Epithelial cell of prostate (primary cell): ENCODE results near the gene OR9I1.

Source experiments
- DNase-seq: peaks from one replicate; pipeline ENCODE4 v3.0.0-alpha.2; 2011; ENCODE audit warnings: low read depth, low spot score
- H3K27ac ChIP-seq: fragments of 450-650 bp; 2 replicates; pipeline ENCODE4 v1.5.1; 2017; ENCODE audit warnings: mild to moderate bottlenecking

Gene OR9I1

GRCh38 chr11:58125469-58125868 lies at the start of gene OR9I1:
Gene OR9I1 (minus strand): TSS chr11:58125530. CDS start chr11:58119444, 6,086 bp downstream.
- no peak for DNase-seq
- no peak within 1 kb of the TSS for H3K27ac ChIP-seq

GRCh38 chr11:58165504-58166106 lies 40.3 kb upstream of the OR9I1 start:
- no peak for DNase-seq

GRCh38 chr11:58164990-58165389 lies 39.7 kb upstream of the OR9I1 start:
- DNase-seq, result no peak
- no peak overlapping the region for H3K27ac ChIP-seq

More at GRCh38 chr11:58165504-58166106, 40.3 kb upstream of the OR9I1 start:
- H3K27ac ChIP-seq, result no peak overlapping the region

GRCh38 chr11:58164389-58164788 lies 39.1 kb upstream of the OR9I1 start:
- H3K27ac ChIP-seq, result no peak overlapping the region
- DNase-seq, result peak; percentile 5

GRCh38 chr11:58152781-58153180 lies 27.5 kb upstream of the OR9I1 start:
- no peak for DNase-seq

GRCh38 chr11:58142761-58143160 lies 17.4 kb upstream of the OR9I1 start:
- H3K27ac ChIP-seq, result no peak overlapping the region
- no peak for DNase-seq

More at GRCh38 chr11:58152781-58153180, 27.5 kb upstream of the OR9I1 start:
- no peak overlapping the region for H3K27ac ChIP-seq

- DNase-seq, result no peak
- H3K27ac ChIP-seq, result no peak overlapping the region
These were observed 9.8 kb upstream of the OR9I1 start for GRCh38 chr11:58135171-58135570.

GRCh38 chr11:58134151-58134550 lies 8.8 kb upstream of the OR9I1 start:
- H3K27ac ChIP-seq, result no peak overlapping the region
- no peak for DNase-seq

GRCh38 chr11:58133309-58134076 lies 8.2 kb upstream of the OR9I1 start:
- H3K27ac ChIP-seq, result no peak overlapping the region
- DNase-seq, result peak; percentile 12

- DNase-seq, result no peak
- no peak overlapping the region for H3K27ac ChIP-seq
These were observed 2.0 kb upstream of the OR9I1 start for GRCh38 chr11:58127350-58127749.

GRCh38 chr11:58121096-58121495 lies 4.2 kb downstream of the OR9I1 start:
- no peak overlapping the region for H3K27ac ChIP-seq
- DNase-seq, result no peak

GRCh38 chr11:58097437-58097836 lies 27.9 kb downstream of the OR9I1 start:
- no peak overlapping the region for H3K27ac ChIP-seq
- no peak for DNase-seq

GRCh38 chr11:58086528-58086927 lies 38.8 kb downstream of the OR9I1 start:
- H3K27ac ChIP-seq, result no peak overlapping the region
- no peak for DNase-seq

GRCh38 chr11:58075781-58076180 lies 49.5 kb downstream of the OR9I1 start:
- DNase-seq, result peak; percentile 82
- peak overlapping the region; percentile 56 for H3K27ac ChIP-seq

- H3K27ac ChIP-seq, result no peak overlapping the region
- no peak for DNase-seq
These were observed 54.7 kb downstream of the OR9I1 start for GRCh38 chr11:58070585-58070984.

GRCh38 chr11:58068655-58069054 lies 56.7 kb downstream of the OR9I1 start:
- DNase-seq, result no peak
- no peak overlapping the region for H3K27ac ChIP-seq

- H3K27ac ChIP-seq, result no peak overlapping the region
- no peak for DNase-seq
These were observed 57.6 kb downstream of the OR9I1 start for GRCh38 chr11:58067685-58068084.
